HepG2 (cell line): ENCODE results near the gene VDAC1. TPM values are rescaled to one million over a fixed set of nuclear protein-coding genes. Genes with fewer than 3 reads are reported as not detected.

Experiments used
- ATAC-seq: fragments of 200-7000 bp; cut with Tn5 transposase; 3 replicates; pipeline ENCODE4 v1.9.1; 2020; ENCODE audit warnings: mild to moderate bottlenecking, moderate library complexity
- BruUV-seq: library from RNA; stranded (reverse); fragments of 400-500 nt; replicated peaks from 2 replicates; lab custom pipeline; 2021; lab: Mats Ljungman, UMichigan
- CTCF ChIA-PET: fragments of 300-600 bp; formaldehyde crosslinking; extraction: SDS; loops from one replicate; lab custom pipeline; 2021; ENCODE audit warnings: low total read pairs, inconsistent platforms, low intra/inter-chr PET ratio; lab: Yijun Ruan, JAX
- POLR2A ChIA-PET: fragments of 350-600 bp; sonication (Branson Sonifier 250); formaldehyde crosslinking; loops from one replicate; lab custom pipeline; 2020; ENCODE audit warnings: antibody characterized with exemption, inconsistent platforms; lab: Yijun Ruan, JAX
- DNase-seq: peaks from one replicate; pipeline ENCODE4 v3.0.0-alpha.2; 2015; ENCODE audit warnings: low spot score
- FAIRE-seq: peaks from 3 replicates; lab custom pipeline; 2011; peaks lifted over from hg19 to GRCh38; lab: Jason Lieb, UNC
- H2AFZ ChIP-seq: one replicate; pipeline ENCODE4 v1.6.1; 2011; ENCODE audit warnings: low read length, inconsistent platforms
- H3K27ac ChIP-seq: fragments of 300-600 bp; 3 replicates; pipeline ENCODE4 v1.8.0; 2011; ENCODE audit warnings: mixed run types, mild to moderate bottlenecking, mixed read lengths, low read length, inconsistent platforms; ENCODE audit not compliant: insufficient read depth; ENCODE audit errors: extremely low read length
- H3K27me3 ChIP-seq, 2 experiments: fragments of 200-600 bp in 1 of 2; 2 replicates in 1 of 2; 3 replicates in 1 of 2; pipeline versions ENCODE4 v1.6.0 to v1.8.0; 2011; ENCODE audit warnings: low read length in 2 of 2, mild to moderate bottlenecking in 2 of 2, moderate library complexity in 2 of 2, inconsistent platforms in 1 of 2; ENCODE audit not compliant: insufficient read depth in 2 of 2, control insufficient read depth in 1 of 2
- H3K36me3 ChIP-seq, 2 experiments: fragments of 200-600 bp in 1 of 2; replicated peaks in 1 of 2; 2 replicates in 1 of 2; 3 replicates in 1 of 2; pipeline versions ENCODE4 v1.5.1 to v1.8.0; 2011; ENCODE audit warnings: low read length in 2 of 2, inconsistent platforms in 1 of 2; ENCODE audit not compliant: insufficient read depth in 2 of 2, control insufficient read depth in 1 of 2
- H3K4me1 ChIP-seq: 2 replicates; pipeline ENCODE4 v1.5.1; 2012; ENCODE audit warnings: low read length, inconsistent platforms; ENCODE audit not compliant: insufficient read depth
- H3K4me2 ChIP-seq: 2 replicates; pipeline ENCODE4 v1.6.0; 2011; ENCODE audit warnings: low read depth, low read length, inconsistent platforms
- H3K4me3 ChIP-seq, 3 experiments: fragments of 200-600 bp in 1 of 3; sonication (generic), shearing (Covaris generic) in 1 of 3; replicated peaks in 1 of 3; 2 replicates each; pipeline ENCODE4 v1.5.1; 2011 to 2016; ENCODE audit warnings: low read length in 3 of 3, inconsistent platforms in 2 of 3, low read depth in 2 of 3, mild to moderate bottlenecking in 2 of 3, control low read depth in 1 of 3, mixed read lengths in 1 of 3; ENCODE audit not compliant: insufficient read depth in 1 of 3
- H3K79me2 ChIP-seq: one replicate; pipeline ENCODE4 v1.6.1; 2011; ENCODE audit warnings: low read length, inconsistent platforms; ENCODE audit not compliant: insufficient read depth
- H3K9ac ChIP-seq: 2 replicates; pipeline ENCODE4 v1.6.0; 2011; ENCODE audit warnings: mild to moderate bottlenecking, low read depth, low read length, inconsistent platforms; ENCODE audit not compliant: insufficient read depth
- H3K9me3 ChIP-seq: 2 replicates; pipeline ENCODE4 v1.5.1; 2012; ENCODE audit warnings: mild to moderate bottlenecking, low read length
- H4K20me1 ChIP-seq: 2 replicates; pipeline ENCODE4 v1.6.0; 2011; ENCODE audit warnings: inconsistent platforms, mild to moderate bottlenecking, low read length, moderate library complexity; ENCODE audit not compliant: insufficient read depth
- CREM ChIP-seq, 2 experiments: sonication (generic) in 1 of 2; formaldehyde crosslinking in 1 of 2; IDR thresholded peaks; 2 replicates each; pipeline versions ENCODE4 v1.4.0 to v1.6.1; 2016 to 2020; ENCODE audit warnings: antibody characterized with exemption in 1 of 2, mild to moderate bottlenecking in 1 of 2, missing genetic modification reagents in 1 of 2
- RAD21 ChIP-seq: fragments of 450-650 bp; formaldehyde crosslinking; IDR thresholded peaks from 2 replicates; pipeline ENCODE4 v1.5.0; 2020; ENCODE audit warnings: mild to moderate bottlenecking
- SMC3 ChIP-seq: IDR thresholded peaks from 2 replicates; pipeline ENCODE4 v1.6.1; 2011; ENCODE audit warnings: low read length, improper control_type of control experiment
- WIZ ChIP-seq: sonication (generic); formaldehyde crosslinking; IDR thresholded peaks from 2 replicates; pipeline ENCODE4 v1.5.1; 2020; ENCODE audit warnings: mild to moderate bottlenecking, missing genetic modification reagents
- ZFAT ChIP-seq: sonication (generic); formaldehyde crosslinking; conservative IDR thresholded peaks from 2 replicates; pipeline ENCODE4 v1.8.1; 2023; ENCODE audit warnings: missing genetic modification reagents, inconsistent platforms
- ZNF883 ChIP-seq: sonication (generic); formaldehyde crosslinking; IDR thresholded peaks from 2 replicates; pipeline ENCODE4 v1.5.1; 2020; ENCODE audit warnings: mild to moderate bottlenecking, missing genetic modification reagents; ENCODE audit errors: not compliant biosample characterization
- WGBS: methylation state at CpG from one replicate; pipeline ENCODE4 v1.1.6; 2017; ENCODE audit warnings: low lambda C conversion rate; 5-methylcytosine and 5-hydroxymethylcytosine counted together
- in situ Hi-C: cut with HindIII; loops from 2 replicates; pipeline ENCODE4 v1.10.0; 2017; ENCODE audit warnings: low pct_unique_long_range_greater_than_20kb; ENCODE audit not compliant: extremely low pct_ligation_motif_present
- intact Hi-C: fragments of 100-400 bp; cut with micrococcal nuclease; formaldehyde crosslinking; loops from one replicate; pipeline ENCODE4 v1.10.0; 2022; ENCODE audit not compliant: unreplicated experiment
- polyA plus RNA-seq, 8 experiments: library from polyadenylated mRNA; depleted of rRNA in 3 of 8; stranded (reverse) in 7 of 8; unstranded in 1 of 8; fragments of >200 nt; fragmentation: Illumina TruSeq in 4 of 8; extraction: Trizol in 4 of 8; gene quantifications; 2 replicates each; pipeline versions ENCODE4 v1.2.1 to v1.2.3, GENCODE V29; 2011 to 2016; ENCODE audit warnings: low read depth in 4 of 8, missing spikeins in 1 of 8, mixed read lengths in 1 of 8; ENCODE audit not compliant: insufficient read depth in 1 of 8
- total RNA-seq, 5 experiments: library from RNA; depleted of rRNA; stranded (reverse); fragments of >200 nt; fragmentation: Illumina TruSeq; extraction: Trizol; gene quantifications; 2 replicates each; pipeline ENCODE4 v1.2.3, GENCODE V29; 2016; ENCODE audit warnings: low read depth in 1 of 5
- TF ChIP-seq, protein P1 (sequence below): sonication (generic); formaldehyde crosslinking; IDR thresholded peaks from 2 replicates; pipeline ENCODE4 v1.5.1; 2020; ENCODE audit warnings: mild to moderate bottlenecking, missing genetic modification reagents, moderate library complexity
- TF ChIP-seq, protein P2 (sequence below): IDR thresholded peaks from 2 replicates; pipeline ENCODE4 v1.4.0; 2020; ENCODE audit warnings: mild to moderate bottlenecking, missing genetic modification reagents
- TF ChIP-seq, protein P3 (sequence below): sonication (generic); formaldehyde crosslinking; IDR thresholded peaks from 2 replicates; pipeline ENCODE4 v1.4.0; 2020; ENCODE audit warnings: missing genetic modification reagents
- TF ChIP-seq, protein P4 (sequence below), 2 experiments: sonication (generic) in 1 of 2; formaldehyde crosslinking in 1 of 2; IDR thresholded peaks; 2 replicates each; pipeline versions ENCODE4 v1.4.0 to v1.6.1; 2018 to 2020; ENCODE audit warnings: missing genetic modification reagents in 2 of 2, borderline replicate concordance in 1 of 2, low read depth in 1 of 2, mild to moderate bottlenecking in 1 of 2, missing biosample characterization in 1 of 2

Gene VDAC1
- total and polyA plus RNA-seq, 2 of the 13 experiments (the other 11 are each of a cell fraction or from before 2014, with no cell fraction given), result 112 to 380 TPM

DNA sequence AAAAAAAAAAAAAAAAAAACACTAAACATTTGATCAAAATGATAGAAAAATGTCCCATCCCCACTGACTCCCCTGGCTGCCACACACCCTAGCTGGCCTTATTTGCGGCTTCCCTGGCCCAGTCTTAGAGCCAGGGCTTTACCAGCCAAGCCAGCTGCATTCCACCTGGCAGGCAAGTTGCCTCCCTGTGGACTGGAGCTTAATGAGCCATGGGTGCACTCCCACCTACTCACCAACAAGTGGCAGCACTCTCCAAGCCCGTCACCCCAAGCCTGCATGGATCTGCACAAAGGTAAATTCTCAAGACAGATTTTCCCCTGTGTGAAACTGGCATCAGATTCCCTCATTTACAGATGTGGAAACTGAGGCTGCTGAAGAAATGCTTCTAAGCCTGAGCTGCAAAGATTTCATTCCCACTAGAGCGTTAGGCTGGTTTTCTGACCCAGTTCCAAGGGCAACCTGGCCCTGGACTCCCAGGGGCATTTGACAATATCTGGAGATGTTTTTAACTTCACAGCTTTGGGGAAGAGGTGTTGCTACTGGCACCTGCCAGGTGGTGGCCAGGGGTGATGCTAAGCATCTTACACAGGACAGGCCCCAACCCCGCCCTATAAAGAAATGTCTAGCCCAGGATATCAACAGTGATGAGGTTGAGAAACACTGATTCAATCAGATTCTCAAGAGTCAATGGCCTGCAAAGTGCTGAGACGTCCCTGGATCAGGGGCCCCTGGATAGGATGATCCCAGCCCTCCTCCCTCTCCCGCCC, 21.9 kb upstream of the VDAC1 start:
- Histone ChIP-seq H3K27ac (no peak overlapping the region), H3K9me3 (no peaks in the 10 kb centered on the region), H3K36me3 (no peaks in the 10 kb centered on the region), H3K79me2 (no peaks in the 10 kb centered on the region), H3K4me2 (peak overlapping the region; percentile 29; the same call in 1 of the 2 replicates), H3K27me3 (no peaks in the 10 kb centered on the region), H3K9ac (no peak overlapping the region), H3K4me3 (no peak overlapping the region), H3K4me1 (peaks cover 15% of the 10 kb centered on the region), H2AFZ (no peak overlapping the region), H4K20me1 (no peaks in the 10 kb centered on the region)
- ATAC-seq (peak; percentile 99), FAIRE-seq (peak; percentile 98), DNase-seq (peak; percentile 75)
- in situ Hi-C loops, result no loop called here
- BruUV-seq, result no TSS peak
- intact Hi-C loops, result loop anchor here (1.0 kb wide), 1 partner anchor 12 kb away; no protein-coding TSS in a partner anchor
- 26% methylated on average over 6 of the region's 6 CpGs for WGBS
- ChIA-PET CTCF (interaction anchor here (1.0 to 4.3 kb wide), 5 partner anchors 12 to 120 kb away, joined by 3 to 47 read pairs (median 4); no protein-coding TSS in a partner anchor), POLR2A (interaction anchor here (0.5 to 2.2 kb wide), 14 partner anchors 9 to 149 kb away, joined by 3 to 13 read pairs (median 4); partner anchors contain the start of genes TCF7 and VDAC1)
- TF ChIP-seq, protein P1, sequence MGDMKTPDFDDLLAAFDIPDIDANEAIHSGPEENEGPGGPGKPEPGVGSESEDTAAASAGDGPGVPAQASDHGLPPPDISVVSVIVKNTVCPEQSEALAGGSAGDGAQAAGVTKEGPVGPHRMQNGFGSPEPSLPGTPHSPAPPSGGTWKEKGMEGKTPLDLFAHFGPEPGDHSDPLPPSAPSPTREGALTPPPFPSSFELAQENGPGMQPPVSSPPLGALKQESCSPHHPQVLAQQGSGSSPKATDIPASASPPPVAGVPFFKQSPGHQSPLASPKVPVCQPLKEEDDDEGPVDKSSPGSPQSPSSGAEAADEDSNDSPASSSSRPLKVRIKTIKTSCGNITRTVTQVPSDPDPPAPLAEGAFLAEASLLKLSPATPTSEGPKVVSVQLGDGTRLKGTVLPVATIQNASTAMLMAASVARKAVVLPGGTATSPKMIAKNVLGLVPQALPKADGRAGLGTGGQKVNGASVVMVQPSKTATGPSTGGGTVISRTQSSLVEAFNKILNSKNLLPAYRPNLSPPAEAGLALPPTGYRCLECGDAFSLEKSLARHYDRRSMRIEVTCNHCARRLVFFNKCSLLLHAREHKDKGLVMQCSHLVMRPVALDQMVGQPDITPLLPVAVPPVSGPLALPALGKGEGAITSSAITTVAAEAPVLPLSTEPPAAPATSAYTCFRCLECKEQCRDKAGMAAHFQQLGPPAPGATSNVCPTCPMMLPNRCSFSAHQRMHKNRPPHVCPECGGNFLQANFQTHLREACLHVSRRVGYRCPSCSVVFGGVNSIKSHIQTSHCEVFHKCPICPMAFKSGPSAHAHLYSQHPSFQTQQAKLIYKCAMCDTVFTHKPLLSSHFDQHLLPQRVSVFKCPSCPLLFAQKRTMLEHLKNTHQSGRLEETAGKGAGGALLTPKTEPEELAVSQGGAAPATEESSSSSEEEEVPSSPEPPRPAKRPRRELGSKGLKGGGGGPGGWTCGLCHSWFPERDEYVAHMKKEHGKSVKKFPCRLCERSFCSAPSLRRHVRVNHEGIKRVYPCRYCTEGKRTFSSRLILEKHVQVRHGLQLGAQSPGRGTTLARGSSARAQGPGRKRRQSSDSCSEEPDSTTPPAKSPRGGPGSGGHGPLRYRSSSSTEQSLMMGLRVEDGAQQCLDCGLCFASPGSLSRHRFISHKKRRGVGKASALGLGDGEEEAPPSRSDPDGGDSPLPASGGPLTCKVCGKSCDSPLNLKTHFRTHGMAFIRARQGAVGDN (CRISPR knock-in tag), result peak; percentile 24; the same call in 1 of the 2 replicates
- TF ChIP-seq ZFAT (CRISPR knock-in tag) (no peak), ZNF883 (peak; percentile 18), CREM (IDR thresholded peaks at IDR 0.05) (no peak), CREM (CRISPR knock-in tag; IDR thresholded peaks at IDR 0.05) (no peak), WIZ (no peak), RAD21 (peak; percentile 79), SMC3 (peak; percentile 87)
- TF ChIP-seq, protein P2, sequence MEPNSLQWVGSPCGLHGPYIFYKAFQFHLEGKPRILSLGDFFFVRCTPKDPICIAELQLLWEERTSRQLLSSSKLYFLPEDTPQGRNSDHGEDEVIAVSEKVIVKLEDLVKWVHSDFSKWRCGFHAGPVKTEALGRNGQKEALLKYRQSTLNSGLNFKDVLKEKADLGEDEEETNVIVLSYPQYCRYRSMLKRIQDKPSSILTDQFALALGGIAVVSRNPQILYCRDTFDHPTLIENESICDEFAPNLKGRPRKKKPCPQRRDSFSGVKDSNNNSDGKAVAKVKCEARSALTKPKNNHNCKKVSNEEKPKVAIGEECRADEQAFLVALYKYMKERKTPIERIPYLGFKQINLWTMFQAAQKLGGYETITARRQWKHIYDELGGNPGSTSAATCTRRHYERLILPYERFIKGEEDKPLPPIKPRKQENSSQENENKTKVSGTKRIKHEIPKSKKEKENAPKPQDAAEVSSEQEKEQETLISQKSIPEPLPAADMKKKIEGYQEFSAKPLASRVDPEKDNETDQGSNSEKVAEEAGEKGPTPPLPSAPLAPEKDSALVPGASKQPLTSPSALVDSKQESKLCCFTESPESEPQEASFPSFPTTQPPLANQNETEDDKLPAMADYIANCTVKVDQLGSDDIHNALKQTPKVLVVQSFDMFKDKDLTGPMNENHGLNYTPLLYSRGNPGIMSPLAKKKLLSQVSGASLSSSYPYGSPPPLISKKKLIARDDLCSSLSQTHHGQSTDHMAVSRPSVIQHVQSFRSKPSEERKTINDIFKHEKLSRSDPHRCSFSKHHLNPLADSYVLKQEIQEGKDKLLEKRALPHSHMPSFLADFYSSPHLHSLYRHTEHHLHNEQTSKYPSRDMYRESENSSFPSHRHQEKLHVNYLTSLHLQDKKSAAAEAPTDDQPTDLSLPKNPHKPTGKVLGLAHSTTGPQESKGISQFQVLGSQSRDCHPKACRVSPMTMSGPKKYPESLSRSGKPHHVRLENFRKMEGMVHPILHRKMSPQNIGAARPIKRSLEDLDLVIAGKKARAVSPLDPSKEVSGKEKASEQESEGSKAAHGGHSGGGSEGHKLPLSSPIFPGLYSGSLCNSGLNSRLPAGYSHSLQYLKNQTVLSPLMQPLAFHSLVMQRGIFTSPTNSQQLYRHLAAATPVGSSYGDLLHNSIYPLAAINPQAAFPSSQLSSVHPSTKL (CRISPR knock-in tag), result 0 out of 2 replicates have a peak, but pooled peaks have one; percentile 17
- TF ChIP-seq, protein P3, sequence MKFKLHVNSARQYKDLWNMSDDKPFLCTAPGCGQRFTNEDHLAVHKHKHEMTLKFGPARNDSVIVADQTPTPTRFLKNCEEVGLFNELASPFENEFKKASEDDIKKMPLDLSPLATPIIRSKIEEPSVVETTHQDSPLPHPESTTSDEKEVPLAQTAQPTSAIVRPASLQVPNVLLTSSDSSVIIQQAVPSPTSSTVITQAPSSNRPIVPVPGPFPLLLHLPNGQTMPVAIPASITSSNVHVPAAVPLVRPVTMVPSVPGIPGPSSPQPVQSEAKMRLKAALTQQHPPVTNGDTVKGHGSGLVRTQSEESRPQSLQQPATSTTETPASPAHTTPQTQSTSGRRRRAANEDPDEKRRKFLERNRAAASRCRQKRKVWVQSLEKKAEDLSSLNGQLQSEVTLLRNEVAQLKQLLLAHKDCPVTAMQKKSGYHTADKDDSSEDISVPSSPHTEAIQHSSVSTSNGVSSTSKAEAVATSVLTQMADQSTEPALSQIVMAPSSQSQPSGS (CRISPR knock-in tag), result no peak
- TF ChIP-seq, protein P4, sequence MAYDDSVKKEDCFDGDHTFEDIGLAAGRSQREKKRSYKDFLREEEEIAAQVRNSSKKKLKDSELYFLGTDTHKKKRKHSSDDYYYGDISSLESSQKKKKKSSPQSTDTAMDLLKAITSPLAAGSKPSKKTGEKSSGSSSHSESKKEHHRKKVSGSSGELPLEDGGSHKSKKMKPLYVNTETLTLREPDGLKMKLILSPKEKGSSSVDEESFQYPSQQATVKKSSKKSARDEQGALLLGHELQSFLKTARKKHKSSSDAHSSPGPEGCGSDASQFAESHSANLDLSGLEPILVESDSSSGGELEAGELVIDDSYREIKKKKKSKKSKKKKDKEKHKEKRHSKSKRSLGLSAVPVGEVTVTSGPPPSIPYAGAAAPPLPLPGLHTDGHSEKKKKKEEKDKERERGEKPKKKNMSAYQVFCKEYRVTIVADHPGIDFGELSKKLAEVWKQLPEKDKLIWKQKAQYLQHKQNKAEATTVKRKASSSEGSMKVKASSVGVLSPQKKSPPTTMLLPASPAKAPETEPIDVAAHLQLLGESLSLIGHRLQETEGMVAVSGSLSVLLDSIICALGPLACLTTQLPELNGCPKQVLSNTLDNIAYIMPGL (CRISPR knock-in tag; IDR thresholded peaks at IDR 0.05; ENCODE audit: borderline replicate concordance in 1 of 2, low read depth in 1 of 2), result peak in 1 of 2 experiments; percentile 66; a peak in 1 of 4 replicates
